HG03342 (cell line): ENCODE results near the gene FOXE1.

Experiments used
- ATAC-seq: cut with Tn5 transposase; IDR thresholded peaks from one replicate; pipeline ENCODE4 v1.9.1; 2021; ENCODE audit warnings: mild to moderate bottlenecking, moderate library complexity; ENCODE audit not compliant: unreplicated experiment

FOXE1 gene

GRCh38 chr9:97848215-97848479 lies 4.9 kb upstream of the FOXE1 start:
- ATAC-seq, result no peak

- ATAC-seq, result no peak
Observed at GRCh38 chr9:97848480-97849237, 4.4 kb upstream of the FOXE1 start.

GRCh38 chr9:97849980-97850379 lies 3.0 kb upstream of the FOXE1 start:
- no peak for ATAC-seq

GRCh38 chr9:97850746-97851445 lies 2.1 kb upstream of the FOXE1 start:
- ATAC-seq, result no peak

GRCh38 chr9:97851446-97851883 lies 1.6 kb upstream of the FOXE1 start:
- ATAC-seq, result no peak

- ATAC-seq, result no peak
Observed at GRCh38 chr9:97852001-97852398, 1.0 kb upstream of the FOXE1 start.

GRCh38 chr9:97852399-97853055 lies 499 bp upstream of the FOXE1 start:
- no peak for ATAC-seq

- ATAC-seq, result no peak
Observed at GRCh38 chr9:97853844-97854695, 1.0 kb downstream of the FOXE1 start.

GRCh38 chr9:97854696-97855485 lies 1.9 kb downstream of the FOXE1 start:
- ATAC-seq, result no peak

GRCh38 chr9:97855486-97855875 lies 2.5 kb downstream of the FOXE1 start:
- ATAC-seq, result no peak

- no peak for ATAC-seq
Observed at GRCh38 chr9:97855899-97856298, 2.9 kb downstream of the FOXE1 start.

- ATAC-seq, result no peak
Observed at GRCh38 chr9:97856857-97857605, 4.0 kb downstream of the FOXE1 start.

- ATAC-seq, result no peak
Observed at GRCh38 chr9:97857606-97858392, 4.8 kb downstream of the FOXE1 start.

GRCh38 chr9:97858393-97858713 lies 5.3 kb downstream of the FOXE1 start:
- ATAC-seq, result no peak

GRCh38 chr9:97858826-97859225 lies 5.8 kb downstream of the FOXE1 start:
- no peak for ATAC-seq

- no peak for ATAC-seq
Observed at GRCh38 chr9:97859346-97859745, 6.3 kb downstream of the FOXE1 start.

GRCh38 chr9:97860451-97861147 lies 7.6 kb downstream of the FOXE1 start:
- ATAC-seq, result no peak

- ATAC-seq, result no peak
Observed at GRCh38 chr9:97861148-97861475, 8.1 kb downstream of the FOXE1 start.

GRCh38 chr9:97863314-97863713 lies 10.3 kb downstream of the FOXE1 start:
- no peak for ATAC-seq
